Upper lobe of left lung (tissue), 4 donors: ENCODE results near the gene PRM2.

Experiments
- CTCF ChIP-seq, 6 experiments: fragments of 450-650 bp in 4 of 6; fragments of 200-600 bp in 2 of 6; sonication (generic) in 2 of 6; IDR thresholded peaks; one replicate each; pipeline ENCODE4 v1.5.1; 2016 to 2019; ENCODE audit warnings: antibody characterized with exemption in 6 of 6
- POLR2A ChIP-seq, 4 donors: fragments of 450-650 bp; IDR thresholded peaks; one replicate each; pipeline ENCODE4 v1.5.1; 2016 to 2017; ENCODE audit warnings: antibody characterized with exemption in 4 of 4, mild to moderate bottlenecking in 2 of 4

DNA sequence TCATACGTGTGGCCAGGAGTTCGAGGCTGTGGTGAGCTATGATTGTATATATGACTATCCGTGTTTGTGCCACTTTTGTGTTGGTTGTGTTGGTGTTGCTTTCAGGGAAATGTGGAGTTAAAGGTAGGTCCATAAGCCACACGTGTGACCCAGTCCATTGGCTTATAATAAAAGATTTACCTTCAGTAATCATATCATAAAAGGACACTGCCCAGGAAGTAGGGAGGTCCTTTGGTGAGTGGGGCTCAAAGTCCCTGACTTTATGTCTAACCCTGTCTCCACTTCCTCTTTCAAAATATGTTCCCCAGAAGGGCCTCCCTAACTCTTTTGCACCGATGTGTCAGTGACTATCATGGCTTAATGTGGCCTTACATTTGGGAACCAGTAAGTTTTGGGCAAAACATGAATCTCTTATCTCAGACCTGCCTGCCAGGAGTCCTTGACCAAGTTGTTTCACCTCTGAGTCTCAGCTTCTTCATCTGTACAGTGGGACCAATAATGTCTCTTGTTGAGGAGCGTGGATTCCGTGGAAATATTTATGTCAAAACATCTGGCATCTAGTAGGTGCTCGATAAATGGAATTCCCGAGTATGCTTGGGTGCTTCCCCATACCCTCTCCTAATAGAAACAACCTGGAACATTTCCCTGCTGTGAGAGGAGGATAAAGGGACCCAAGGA, 12.0 kb downstream of the PRM2 start:
- no peak for TF ChIP-seq CTCF (IDR thresholded peaks at IDR 0.05)
- TF ChIP-seq POLR2A (IDR thresholded peaks at IDR 0.05) = no peak
